Amniotic epithelial cell (primary cell): Measurements from ENCODE around the gene NCR1.
"Not testable (repeated sequence)": the region's sequence is repeated elsewhere in the genome, so short reads cannot be mapped to it uniquely, and the experiment has no call there.

Experiments
- DNase-seq: peaks from one replicate; pipeline ENCODE4 v3.0.0-alpha.2; 2010; ENCODE audit warnings: low read depth

Gene NCR1

GRCh38 chr19:54905803-54906511, at the start of gene NCR1:
Gene NCR1 (plus strand): TSS chr19:54906148. CDS start chr19:54906188, 40 bp downstream.
- DNase-seq = no peak

DNA sequence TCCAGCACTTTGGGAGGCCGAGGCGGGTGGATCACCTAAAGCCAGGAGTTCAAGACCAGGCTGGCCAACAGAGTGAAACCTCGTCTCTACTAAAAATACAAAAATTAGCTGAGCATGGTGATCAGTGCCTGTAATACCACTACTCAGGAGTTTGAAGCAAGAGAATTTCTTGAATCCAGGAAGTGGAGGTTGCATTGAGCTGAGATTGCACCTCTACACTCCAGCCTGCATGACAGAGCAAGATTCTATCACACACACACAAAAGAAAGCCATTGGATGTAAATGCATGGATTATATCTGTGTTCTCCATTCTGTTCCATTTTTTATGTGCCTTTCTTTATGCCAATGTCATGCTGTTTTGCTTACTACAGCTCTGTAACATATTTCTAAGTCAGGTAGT, 47.5 kb upstream of the NCR1 start:
- not testable (repeated sequence) for DNase-seq

DNA sequence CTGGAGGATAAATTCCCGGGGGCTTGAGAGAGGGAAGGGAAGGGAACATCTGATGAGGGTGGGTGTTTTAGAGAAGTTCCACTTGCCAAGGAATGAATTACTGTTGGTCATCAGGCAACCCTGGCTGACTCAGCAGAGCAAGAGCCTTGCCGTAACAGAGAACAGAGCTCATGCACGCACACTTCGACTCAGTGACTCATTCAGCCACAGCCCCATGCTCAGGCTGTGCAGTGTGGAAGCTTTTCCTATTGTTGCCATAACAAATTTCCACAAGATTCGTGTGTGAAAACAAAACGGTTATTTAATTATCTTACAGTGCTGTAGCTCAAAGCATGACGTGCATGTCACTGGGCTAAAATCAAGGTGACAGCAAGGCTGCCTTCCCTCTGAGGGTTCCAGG, 46.5 kb upstream of the NCR1 start:
- DNase-seq = not testable (repeated sequence)

- DNase-seq = not testable (repeated sequence)
Measured at GRCh38 chr19:54863459-54863858, 42.5 kb upstream of the NCR1 start.

GRCh38 chr19:54871696-54872095, 34.3 kb upstream of the NCR1 start:
- no peak for DNase-seq

DNA sequence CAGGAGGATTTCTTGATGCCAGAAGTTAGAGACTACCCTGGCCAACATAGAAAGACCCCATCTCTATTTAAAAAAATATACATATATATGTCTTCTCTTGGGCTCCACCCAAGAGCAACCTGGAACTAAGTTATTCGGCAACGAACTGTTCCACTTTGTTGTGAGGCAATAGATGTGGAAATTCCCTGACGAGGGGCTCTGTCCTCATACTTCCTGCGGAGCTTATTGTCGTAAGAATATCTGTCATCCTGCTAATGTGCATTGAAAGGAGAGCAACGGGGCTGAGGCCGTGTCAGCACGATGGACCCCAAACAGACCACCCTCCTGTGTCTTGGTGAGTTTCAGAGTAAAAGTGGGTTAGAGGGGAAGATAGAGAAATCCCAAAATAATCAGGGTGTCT, 32.0 kb upstream of the NCR1 start, which contains the start of gene FCAR:
Gene FCAR (plus strand): TSS at position 246 of the 400 bp plus-strand sequence. CDS start 55 bp downstream, at position 301.
- no peak for DNase-seq

DNA sequence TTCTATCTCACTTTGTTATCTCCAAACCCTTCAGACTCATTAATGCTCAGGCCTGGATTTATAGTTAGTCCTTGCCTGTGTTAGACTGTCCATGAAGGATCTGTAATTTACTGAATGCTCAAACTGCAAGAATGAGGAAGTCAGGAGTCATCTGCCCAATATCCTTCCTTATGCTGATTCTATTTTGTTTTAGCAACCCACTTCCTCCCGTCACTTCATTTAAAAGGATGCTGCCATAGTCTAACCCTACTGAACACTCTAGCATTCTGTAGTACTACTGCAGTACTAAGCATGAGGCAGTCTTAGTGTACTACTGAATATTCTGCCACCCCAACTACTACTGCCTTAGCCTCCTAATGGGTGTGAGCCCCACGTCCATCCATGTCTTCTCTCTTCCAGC, 30.4 kb upstream of the NCR1 start:
- DNase-seq = no peak

DNA sequence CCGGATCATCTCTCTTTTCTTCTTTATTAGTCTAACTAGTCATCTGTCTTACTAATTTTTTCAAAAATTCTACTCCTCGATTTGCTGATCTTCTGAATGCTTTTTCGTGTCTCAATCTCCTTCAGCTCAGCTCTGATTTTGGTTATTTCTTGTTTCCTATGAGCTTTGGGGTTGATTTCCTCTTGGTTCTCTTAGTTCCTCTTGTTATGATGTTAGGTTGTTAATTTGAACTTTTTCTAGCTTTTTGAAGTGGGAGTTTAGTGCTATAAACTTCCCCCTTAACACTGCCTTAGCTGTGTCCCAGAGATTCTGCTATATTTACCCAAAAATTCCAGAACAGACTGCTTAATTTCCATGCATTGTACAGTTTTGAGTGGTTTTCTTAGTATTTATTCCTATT, 28.5 kb upstream of the NCR1 start:
- no peak for DNase-seq

GRCh38 chr19:54881884-54882283, 24.1 kb upstream of the NCR1 start:
- no peak for DNase-seq

GRCh38 chr19:54882758-54883157, 23.2 kb upstream of the NCR1 start:
- no peak for DNase-seq

- DNase-seq = no peak
Measured at GRCh38 chr19:54883228-54883627, 22.7 kb upstream of the NCR1 start.

GRCh38 chr19:54888239-54888638, 17.7 kb upstream of the NCR1 start:
- DNase-seq = no peak

DNA sequence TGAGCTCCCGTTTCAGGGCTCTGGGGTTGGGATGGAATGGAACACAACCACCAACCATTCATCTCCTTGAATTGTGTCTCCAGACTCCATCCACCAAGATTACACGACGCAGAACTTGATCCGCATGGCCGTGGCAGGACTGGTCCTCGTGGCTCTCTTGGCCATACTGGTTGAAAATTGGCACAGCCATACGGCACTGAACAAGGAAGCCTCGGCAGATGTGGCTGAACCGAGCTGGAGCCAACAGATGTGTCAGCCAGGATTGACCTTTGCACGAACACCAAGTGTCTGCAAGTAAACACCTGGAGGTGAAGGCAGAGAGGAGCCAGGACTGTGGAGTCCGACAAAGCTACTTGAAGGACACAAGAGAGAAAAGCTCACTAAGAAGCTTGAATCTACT, 16.4 kb upstream of the NCR1 start:
- DNase-seq = no peak

DNA sequence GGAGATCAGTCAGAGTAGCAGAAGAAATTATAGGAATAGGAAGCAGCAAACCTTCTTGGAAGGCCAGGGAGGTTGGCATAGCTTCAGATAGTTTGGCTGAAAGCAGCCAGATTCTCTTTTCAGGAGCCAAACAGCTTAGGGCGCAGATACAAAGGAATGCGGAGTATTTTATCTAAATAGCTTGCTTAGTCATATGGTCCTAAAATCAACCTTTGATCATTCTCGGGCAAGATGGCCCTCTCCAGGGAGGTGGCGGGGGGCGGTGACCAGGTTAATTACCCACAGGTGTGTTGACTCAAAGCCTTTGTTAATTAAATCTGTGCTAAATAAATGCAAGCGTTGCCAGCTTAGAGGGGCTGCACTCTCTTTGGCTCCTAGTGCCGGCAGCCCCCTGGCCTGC, 12.5 kb upstream of the NCR1 start:
- no peak for DNase-seq

GRCh38 chr19:54894106-54894505, 11.8 kb upstream of the NCR1 start:
- DNase-seq = not testable (repeated sequence)

GRCh38 chr19:54896036-54896435, 9.9 kb upstream of the NCR1 start:
- no peak for DNase-seq

GRCh38 chr19:54898685-54899084, 7.3 kb upstream of the NCR1 start:
- DNase-seq = not testable (repeated sequence)

DNA sequence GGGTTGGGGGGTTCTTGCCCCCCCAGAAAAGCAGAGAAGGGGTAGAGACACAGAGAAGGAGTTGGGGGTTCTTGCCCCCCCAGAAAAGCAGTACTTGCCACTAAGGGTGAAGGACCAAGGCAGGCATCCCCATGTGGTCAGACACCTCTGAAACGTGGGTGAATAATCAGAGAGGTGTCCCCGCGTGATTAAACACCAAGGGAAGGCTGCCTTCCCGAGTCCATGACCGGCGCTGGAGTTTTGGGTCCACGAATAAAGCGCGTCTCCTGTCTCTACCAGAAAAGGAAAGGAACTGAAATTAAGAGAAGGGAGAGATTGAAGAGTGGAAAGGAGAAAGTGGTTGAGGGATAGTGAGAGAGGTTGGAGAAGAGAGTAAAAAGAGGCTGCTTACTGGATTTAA, 6.3 kb upstream of the NCR1 start:
- not testable (repeated sequence) for DNase-seq

- DNase-seq = not testable (repeated sequence)
Measured at GRCh38 chr19:54901153-54901552, 4.8 kb upstream of the NCR1 start.

- DNase-seq = no peak
Measured at GRCh38 chr19:54902061-54902460, 3.9 kb upstream of the NCR1 start.

- no peak for DNase-seq
Measured at GRCh38 chr19:54903303-54903702, 2.6 kb upstream of the NCR1 start.

GRCh38 chr19:54904261-54904660, 1.7 kb upstream of the NCR1 start:
- DNase-seq = not testable (repeated sequence)

DNA sequence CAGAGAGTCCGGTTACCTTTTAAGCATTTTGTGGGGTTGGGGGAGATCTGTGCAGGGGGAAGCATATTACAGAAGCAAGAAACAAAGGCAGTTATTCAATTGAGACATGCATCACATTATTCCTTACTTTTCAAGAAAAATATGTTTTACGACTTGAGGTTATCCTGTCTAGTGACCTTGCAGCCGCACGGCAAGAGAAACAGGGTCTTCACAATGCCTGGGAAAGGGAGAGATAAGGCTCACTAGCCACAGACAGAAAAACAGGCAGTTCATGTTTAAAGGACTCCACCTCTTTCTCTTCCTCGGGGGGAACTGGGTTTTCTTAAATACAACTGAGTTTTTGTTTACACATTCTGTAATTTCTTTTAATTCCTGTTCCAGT, 536 bp upstream of the NCR1 start:
- DNase-seq = no peak

- no peak for DNase-seq
Measured at GRCh38 chr19:54906819-54907218, 871 bp downstream of the NCR1 start.
